GM21360 (cell line): ENCODE results near the gene NUDT21.
"Not testable (repeated sequence)": the region's sequence is repeated elsewhere in the genome, so short reads cannot be mapped to it uniquely, and the experiment has no call there.

Experiments
- ATAC-seq: cut with Tn5 transposase; IDR thresholded peaks from one replicate; pipeline ENCODE4 v1.9.1; 2021; ENCODE audit warnings: mild to moderate bottlenecking, moderate library complexity; ENCODE audit not compliant: unreplicated experiment

The NUDT21 gene

DNA sequence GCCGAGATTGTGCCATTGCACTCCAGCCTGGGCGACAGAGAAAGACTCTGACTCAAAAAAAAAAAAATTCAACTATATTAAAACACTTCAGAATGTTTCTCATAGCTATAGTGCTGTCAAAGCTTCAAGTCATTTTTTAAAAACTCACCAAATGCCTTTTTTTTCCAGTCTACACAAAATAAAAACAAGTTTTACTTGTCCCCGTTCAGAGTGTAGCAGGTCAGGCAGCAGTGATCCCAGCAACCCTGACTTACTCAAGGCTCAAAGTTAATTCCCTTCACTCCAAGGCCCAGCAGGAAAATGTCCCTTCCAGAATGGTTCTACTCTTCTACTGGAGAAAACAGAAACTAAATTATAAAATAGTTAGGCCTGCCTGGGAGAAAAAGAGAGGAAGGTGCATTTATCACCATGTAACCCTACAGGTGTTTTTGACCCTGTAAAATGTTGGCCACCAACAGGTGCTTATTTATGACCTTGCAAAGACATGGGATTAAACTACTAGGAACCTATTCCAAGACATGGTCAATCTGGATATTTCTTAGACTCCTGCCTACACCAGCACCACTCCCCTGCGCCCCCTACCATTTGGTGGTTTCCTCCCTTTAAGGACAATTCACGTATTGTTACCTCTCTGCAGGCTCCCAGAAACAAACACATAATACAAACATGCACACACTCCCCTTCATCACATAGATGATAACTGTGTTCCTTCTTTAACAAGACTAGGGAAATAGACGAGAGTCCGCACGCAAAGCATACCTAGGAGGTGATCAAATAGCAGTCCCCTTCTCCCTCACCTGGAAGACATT lies 31.2 kb downstream of the NUDT21 start:
- no peak for ATAC-seq

- ATAC-seq: no peak
Observed at GRCh38 chr16:56417138-56417537, 34.0 kb downstream of the NUDT21 start.

- ATAC-seq: no peak
Observed at GRCh38 chr16:56415875-56416274, 35.3 kb downstream of the NUDT21 start.

GRCh38 chr16:56414366-56414765 lies 36.8 kb downstream of the NUDT21 start:
- ATAC-seq: no peak

DNA sequence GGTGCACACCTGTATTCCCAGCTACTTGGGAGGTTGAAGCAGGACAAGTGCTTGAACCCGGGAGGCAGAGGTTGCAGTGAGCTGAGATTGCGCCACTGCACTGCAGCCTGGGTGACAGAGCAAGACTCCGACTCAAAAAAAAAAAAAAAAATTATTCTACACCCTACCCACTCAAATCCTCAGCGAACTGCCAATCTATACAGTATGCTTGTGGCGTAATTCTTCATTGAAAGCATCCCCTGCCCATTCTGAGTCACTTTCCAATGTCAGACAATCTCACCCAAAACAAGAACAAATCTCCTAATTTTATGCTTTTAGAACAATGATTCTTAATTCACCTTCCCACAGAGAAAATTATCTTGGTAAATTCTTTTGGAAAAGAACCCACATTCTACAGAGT lies 37.8 kb downstream of the NUDT21 start:
- no peak for ATAC-seq

GRCh38 chr16:56411624-56412023 lies 39.5 kb downstream of the NUDT21 start:
- no peak for ATAC-seq

- ATAC-seq: no peak
Observed at GRCh38 chr16:56411123-56411522, 40.0 kb downstream of the NUDT21 start.

DNA sequence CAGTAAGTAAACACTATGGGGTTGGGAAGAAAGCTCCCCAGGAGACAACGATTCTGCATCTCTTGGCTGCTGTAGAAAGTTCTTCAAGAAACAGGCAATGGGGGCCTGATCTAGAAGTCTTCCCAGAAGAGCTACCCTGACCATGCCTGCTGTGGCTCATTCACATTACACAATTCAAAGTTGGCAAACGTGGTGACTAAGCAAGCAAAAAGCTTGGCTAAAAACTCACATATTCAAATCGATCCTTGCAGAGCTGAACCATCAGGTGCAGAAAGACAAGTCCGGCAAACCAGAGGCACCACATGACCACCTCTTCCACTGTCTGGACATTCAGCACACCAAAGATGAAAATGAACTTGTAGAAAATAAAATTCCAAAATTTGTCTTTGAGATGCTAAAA lies 41.9 kb downstream of the NUDT21 start:
- no peak for ATAC-seq

DNA sequence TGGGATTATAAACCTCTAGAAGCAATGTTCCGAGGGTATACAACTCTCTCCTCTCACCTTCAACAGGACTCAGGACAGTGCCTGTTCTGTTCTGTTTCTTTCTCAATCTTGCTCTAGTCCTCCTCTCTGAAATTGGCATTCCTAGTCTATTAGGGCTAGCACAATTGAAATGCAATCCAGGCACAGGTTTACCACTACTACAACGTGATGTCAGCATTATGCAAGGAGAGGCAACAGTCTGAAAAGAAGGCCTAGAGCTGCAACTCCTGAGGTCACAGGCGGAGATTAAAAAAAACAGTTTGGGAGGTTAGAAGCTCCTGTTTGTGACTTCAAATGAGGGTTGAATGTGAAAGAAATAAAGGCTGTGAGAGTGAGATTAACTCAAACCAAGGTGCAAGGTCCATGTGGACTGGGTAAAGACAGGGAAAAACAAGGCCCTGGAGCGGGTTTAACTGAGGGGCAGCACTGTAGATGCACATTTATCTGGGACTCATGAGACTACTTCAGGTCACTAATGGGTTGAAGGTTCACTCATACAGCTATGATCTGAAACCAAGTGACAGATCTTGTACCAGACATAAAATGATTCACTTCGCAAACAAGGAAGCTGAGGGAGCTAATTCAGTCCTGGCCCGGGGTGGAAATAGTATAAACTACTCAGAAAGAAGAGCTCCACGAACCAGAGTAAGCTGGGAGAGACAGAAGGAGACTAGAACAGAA lies 42.6 kb downstream of the NUDT21 start:
- no peak for ATAC-seq

DNA sequence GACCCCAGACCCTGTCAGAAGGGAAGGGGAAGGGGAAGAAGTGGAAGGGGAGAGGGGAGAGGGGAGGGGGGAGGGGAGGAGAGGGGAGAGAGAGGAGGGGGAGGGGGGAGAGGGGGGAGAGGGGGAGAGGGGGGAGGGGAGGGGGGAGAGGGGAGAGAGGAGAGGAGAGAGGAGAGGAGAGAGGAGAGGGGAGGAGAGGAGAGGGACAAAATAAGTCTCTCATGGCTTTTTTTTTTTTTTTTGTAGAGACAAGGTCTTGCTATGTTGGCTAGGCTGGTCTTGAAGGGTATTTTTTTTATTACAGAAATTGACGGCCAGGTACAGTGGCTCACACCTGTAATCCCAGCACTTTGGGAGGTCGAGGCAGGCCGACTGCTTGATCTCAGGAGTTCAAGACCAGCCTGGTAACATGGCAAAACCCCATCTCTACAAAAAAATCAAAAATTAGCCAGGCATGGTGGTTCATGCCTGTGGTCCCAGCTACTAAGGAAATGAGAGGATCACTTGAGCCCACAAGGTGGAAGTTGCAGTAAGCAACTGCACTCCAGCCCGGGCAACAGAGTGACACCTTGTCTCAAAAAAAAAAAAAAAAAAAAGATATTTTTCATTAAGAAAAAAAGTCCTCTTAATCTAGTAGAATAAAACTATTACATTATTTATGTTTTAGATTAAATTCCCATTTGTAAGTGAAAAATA lies 45.0 kb downstream of the NUDT21 start:
- no peak for ATAC-seq

DNA sequence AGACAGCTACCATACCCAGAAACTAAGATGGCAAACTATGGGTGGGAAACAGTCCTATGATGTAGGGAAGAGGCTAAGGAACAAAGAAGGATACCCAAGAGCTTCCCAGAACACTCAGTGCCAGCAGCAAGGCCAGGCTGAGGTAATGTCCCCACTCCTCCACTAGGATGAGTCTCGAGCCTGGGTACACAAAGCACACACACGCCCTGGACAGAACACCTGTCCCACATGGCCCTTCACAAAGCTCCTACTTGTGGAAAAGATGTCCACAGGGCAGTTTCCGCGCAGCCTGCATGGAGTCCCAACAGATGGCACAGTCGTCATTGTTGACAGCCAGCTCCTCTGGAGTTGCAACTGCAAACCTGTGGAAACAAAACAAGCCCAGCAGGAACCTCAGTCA lies 49.6 kb downstream of the NUDT21 start:
- no peak for ATAC-seq

DNA sequence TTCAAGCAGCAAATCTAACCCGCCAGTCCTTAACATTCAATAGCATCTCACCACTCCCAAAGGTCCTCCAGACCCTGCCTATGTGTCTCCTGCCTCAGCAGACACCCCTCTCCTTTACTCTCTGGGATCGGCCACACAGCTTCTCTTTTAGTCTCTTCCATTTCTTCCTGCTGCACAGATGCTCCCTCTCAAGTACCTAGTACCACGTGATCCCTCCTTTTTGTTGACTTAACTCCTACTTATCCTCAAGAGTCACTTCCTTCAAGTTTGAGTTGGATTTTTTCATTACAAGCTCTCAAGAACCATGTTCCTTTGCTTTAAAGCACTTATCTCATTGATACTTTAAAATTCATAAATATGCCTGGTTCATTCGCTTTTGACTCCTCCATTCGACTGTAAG lies 50.7 kb downstream of the NUDT21 start:
- no peak for ATAC-seq

GRCh38 chr16:56399486-56399885 lies 51.6 kb downstream of the NUDT21 start:
- ATAC-seq: no peak

DNA sequence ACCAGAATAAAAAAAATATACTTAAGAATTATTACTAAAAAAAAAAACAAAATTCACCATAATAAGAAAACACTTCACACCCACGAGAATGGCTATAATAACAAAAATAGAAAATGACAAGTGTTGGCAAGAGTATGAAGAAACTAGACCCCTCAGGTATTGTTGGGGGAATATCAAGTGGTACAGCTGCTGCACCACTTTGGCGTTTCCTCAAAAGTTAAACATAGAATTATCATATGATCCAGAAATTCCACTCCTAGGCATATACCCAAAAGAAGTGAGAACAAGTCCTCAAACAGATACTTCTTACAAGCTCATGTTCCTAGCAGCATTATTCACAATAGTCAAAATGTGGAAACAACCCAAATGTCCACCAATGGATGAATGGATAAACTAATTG lies 52.1 kb downstream of the NUDT21 start:
- no peak for ATAC-seq

- ATAC-seq: not testable (repeated sequence)
Observed at GRCh38 chr16:56396724-56397123, 54.4 kb downstream of the NUDT21 start.

DNA sequence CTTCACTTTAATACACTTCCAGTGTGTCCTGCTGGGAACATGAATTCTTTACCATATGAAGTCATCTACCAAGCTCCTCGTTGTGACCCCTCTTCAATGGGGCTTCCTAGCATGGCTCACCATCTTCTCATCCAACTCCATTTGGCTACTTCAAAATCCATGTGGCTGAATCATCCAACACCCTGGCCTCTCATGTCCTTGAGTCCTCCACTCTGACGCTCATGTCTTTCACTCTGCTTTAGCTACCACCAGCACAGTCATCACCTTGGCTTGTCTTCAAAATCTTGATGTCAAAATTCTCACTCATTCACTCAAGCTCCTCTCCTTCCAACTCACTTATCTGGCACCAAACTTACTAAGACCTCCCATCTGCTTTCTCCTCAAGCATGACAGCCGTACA lies 61.6 kb downstream of the NUDT21 start:
- no peak for ATAC-seq

DNA sequence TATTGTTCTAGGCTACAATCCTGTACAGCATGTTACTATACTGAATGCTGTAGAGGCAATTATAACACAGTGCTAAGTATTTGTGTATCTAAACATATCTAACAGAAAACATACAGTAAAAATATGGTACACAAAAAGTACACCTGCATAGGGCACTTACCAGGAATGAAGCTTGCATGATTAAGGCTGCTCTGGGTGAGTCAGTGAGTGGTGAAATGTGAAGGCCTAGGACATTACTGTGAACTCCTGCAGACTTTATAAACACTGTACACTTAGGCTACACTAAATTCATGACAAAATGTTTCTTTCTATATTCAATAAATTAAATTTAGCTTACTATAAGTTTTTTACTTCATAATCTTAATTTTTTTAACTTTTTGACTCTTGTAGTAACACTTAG lies 62.9 kb downstream of the NUDT21 start:
- no peak for ATAC-seq

- ATAC-seq: no peak
Observed at GRCh38 chr16:56387396-56387795, 63.7 kb downstream of the NUDT21 start.

DNA sequence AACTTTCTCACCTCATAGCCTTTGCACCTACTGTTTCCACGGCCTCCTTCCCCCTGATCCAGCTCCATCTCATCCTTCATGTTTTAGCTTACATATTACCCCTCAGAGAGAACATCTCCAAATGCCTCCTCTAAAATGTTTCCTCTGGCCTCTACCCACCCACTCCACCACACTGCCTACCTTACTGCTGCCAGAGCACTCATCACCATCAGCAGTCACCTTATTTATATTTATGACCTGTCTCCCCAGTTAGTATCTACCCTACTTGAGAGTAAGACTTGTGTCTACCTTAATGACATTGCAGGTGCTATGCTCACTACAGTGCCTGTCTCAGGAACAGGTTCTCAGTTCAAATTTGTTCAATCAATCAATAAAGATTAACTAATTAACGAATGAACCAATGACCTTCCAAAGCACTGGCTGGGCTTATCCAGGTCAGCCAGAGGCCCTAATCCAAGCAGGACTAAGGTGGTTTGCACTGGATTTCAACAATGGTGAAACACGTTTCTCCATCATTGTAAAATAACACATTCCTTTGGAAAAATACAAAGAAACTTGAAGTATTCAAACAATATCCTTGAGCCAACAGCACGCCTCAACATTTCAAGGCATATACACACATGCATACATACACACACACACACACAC lies 66.9 kb downstream of the NUDT21 start:
- ATAC-seq: no peak

- ATAC-seq: no peak
Observed at GRCh38 chr16:56382901-56383355, 68.2 kb downstream of the NUDT21 start.

DNA sequence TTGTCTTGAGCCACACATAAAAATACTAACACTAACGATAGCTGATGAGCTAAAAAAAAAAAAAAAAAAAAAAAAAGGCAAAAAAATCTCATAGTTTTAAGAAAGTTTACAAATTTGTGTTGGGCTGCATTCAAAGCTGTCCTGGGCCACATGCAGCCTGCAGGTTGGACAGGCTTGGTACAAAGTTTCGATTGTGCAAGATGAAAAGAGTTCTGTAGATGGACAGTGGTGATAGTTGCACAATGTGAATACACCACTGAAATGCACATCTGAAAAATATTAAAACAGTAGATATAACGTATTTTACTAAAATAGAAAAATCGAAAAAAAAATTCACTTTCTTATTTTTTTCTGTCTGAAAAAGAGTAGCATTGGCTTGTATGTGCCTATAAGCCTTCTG lies 68.7 kb downstream of the NUDT21 start:
- ATAC-seq: no peak
